KBM-7 (cell line): ENCODE results near the gene POLR1B.
A peak's percentile ranks its signal among the peaks of the same experiment; 100 is the strongest.
"Not testable (repeated sequence)": the region's sequence is repeated elsewhere in the genome, so short reads cannot be mapped to it uniquely, and the experiment has no call there.

Experiments
- DNase-seq: peaks from one replicate; pipeline ENCODE4 v3.0.0-alpha.2; 2015
- in situ Hi-C: fragments of 300-500 bp; cut with MboI; formaldehyde crosslinking; loops from 2 replicates; pipeline ENCODE4 v1.14.3; 2020; ENCODE audit warnings: low sequenced_read_pairs, low pct_unique_long_range_greater_than_20kb, mixed read lengths

Gene POLR1B, protein sequence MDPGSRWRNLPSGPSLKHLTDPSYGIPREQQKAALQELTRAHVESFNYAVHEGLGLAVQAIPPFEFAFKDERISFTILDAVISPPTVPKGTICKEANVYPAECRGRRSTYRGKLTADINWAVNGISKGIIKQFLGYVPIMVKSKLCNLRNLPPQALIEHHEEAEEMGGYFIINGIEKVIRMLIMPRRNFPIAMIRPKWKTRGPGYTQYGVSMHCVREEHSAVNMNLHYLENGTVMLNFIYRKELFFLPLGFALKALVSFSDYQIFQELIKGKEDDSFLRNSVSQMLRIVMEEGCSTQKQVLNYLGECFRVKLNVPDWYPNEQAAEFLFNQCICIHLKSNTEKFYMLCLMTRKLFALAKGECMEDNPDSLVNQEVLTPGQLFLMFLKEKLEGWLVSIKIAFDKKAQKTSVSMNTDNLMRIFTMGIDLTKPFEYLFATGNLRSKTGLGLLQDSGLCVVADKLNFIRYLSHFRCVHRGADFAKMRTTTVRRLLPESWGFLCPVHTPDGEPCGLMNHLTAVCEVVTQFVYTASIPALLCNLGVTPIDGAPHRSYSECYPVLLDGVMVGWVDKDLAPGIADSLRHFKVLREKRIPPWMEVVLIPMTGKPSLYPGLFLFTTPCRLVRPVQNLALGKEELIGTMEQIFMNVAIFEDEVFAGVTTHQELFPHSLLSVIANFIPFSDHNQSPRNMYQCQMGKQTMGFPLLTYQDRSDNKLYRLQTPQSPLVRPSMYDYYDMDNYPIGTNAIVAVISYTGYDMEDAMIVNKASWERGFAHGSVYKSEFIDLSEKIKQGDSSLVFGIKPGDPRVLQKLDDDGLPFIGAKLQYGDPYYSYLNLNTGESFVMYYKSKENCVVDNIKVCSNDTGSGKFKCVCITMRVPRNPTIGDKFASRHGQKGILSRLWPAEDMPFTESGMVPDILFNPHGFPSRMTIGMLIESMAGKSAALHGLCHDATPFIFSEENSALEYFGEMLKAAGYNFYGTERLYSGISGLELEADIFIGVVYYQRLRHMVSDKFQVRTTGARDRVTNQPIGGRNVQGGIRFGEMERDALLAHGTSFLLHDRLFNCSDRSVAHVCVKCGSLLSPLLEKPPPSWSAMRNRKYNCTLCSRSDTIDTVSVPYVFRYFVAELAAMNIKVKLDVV

DNA sequence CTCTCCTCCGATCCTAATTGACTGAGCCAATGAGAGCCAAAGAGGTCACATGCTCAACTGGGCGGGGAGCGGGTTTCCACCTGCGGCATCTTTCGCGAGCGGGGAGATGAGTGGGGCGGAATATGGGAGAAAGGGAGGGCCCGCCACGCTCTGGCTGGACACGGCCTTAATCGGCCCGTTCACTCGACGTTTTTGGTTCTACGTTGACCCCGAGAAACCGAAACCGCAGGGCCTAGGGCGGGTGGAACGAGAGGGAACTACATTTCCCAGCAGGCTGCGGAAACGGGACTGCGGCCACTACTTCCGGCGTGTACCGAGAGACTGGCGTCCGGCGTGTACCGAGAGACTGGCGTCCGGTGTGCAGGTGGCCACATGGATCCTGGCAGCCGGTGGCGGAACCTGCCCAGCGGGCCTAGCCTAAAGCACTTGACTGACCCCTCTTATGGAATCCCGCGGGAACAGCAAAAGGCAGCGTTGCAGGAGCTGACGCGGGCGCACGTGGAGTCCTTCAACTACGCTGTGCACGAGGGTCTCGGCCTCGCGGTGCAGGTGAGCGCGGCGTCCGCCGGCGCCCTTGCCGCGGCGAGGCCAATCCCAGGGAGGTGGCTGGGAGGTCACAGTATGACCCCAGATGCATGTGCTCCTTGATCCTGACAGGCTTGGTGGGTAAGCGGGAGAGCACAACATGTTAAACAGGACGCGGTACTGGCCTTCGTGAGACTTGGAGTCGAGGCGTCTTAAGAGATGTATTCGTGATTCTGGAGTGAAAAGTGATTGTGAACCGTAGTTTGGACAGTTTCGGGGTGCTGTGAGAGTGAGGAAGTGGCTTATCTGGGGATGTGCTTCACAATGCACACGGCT is at the start of gene POLR1B:
TSS of gene POLR1B (plus strand) at position 343 of the 861 bp plus-strand sequence. CDS start at position 373, 30 bp downstream.
- DNase-seq = peak; percentile 92
- in situ Hi-C loops = no loop called here

DNA sequence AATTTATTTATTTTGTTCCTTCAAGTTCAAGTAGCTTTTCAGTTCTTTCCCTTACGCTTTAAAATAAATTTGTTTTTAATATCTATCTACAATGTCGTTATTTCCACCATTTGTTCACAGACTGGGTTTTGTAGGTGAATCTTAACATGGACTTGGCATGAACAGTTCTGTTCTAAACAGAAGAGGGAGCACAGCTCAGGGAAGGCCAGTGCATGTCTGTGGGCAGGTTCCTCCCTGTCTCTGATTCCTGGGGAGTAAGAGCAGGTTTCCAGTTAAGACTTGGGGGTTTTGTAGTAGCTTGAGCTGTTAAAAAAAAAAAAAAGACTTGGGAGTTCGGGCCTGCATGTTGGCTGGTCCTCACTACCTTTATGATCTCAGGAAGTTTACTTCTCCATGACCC is 49.2 kb upstream of the POLR1B start:
- in situ Hi-C loops = no loop called here
- no peak for DNase-seq

DNA sequence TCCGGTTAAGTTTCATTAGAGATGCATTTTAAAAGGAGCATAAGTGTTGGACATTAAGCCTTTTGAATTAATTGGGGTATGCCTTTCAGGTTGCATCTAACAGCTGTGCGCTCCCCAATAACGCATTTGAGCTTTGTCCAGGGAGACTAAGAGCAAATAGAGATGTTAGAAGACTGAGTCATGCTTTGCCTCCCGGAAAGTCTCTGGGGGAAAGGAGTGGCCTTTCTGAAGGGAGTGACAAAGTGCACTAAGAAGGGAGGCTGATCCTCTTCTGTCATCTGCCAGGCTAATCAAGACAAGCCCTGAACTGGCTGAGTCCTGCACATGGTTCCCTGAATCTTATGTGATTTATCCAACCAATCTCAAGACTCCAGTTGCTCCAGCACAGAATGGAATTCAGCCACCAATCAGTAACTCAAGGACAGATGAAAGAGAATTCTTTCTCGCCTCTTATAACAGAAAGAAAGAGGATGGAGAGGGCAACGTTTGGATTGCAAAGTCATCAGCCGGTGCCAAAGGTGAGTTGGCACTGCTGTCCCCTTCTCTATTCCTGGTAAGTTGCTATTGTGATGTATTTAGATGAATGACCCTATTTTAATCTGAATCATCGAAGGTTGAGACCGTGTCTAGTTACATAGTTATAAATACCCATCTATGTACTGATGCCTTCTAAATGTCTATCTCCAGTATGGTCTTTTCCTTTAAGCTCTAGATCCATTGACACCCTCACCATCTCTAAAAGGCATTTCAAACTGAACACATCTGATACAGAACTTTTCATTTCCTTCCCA is 48.2 kb upstream of the POLR1B start:
- in situ Hi-C loops = no loop called here
- no peak for DNase-seq

DNA sequence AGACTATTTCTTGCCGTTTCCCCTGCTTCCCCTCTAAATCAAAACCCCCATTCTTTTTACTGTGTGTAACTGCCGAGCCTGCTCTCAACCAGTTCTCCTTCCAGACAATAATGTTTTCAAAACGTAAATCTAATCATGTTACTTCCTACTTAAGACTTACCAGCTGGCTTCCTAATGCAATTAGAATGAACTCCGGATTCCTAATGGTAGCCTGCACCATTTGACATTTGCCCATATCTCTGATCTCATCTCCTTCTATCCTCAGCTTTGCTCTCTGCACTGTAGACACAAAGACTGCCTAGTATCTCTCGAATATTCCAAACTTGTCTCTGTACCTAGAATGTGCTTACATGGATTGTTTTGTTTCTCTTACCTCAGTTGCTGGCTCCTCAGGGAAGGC is 47.4 kb upstream of the POLR1B start:
- in situ Hi-C loops = no loop called here
- no peak for DNase-seq

DNA sequence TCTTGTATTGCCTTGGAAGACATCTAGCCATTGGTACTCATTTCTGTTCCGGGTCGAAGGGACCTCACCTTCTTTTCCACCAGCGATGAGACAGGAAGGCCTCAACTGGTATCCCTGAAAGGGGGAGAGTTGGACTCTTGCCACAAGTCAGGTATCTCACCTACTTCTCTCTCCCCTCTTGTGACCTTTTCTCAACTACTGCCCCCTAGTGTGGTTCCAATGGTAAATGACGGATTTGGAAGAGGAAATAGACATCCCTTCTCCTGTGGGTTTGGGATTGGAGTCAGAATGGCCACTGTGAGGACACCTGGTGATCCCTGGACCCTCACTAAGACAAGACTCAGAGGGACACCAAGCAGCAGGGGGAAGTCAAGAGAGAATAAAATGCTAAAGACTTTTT is 46.4 kb upstream of the POLR1B start:
- in situ Hi-C loops, DNase-seq: not testable (repeated sequence)

DNA sequence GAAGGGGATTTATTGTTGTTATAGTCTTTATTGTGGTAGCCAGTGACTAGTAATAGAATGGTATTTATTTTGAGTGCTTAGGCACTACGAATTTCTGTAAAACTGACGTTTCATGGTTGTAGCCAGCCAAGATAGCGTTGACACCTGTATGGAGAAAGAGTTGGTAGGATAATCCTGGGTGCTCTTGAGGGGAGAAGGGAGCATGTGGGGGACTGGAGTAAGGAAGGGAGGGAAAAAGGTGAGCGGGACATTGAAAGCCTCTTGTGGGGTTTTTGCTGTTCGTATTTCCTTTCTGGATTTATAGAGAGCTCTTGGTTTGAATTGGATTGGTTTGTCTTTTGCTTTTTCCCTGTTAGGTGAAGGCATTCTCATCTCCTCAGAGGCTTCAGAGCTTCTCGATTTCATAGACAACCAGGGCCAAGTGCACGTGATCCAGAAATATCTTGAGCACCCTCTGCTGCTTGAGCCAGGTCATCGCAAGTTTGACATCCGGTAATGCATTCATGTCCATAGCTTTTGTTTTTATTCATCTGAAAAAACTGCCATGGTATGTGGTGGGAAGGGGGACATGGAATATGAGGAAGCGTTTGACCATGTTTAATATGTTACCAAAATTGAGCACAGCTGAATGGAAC is 41.3 kb upstream of the POLR1B start:
- in situ Hi-C loops = not testable (repeated sequence)

DNA sequence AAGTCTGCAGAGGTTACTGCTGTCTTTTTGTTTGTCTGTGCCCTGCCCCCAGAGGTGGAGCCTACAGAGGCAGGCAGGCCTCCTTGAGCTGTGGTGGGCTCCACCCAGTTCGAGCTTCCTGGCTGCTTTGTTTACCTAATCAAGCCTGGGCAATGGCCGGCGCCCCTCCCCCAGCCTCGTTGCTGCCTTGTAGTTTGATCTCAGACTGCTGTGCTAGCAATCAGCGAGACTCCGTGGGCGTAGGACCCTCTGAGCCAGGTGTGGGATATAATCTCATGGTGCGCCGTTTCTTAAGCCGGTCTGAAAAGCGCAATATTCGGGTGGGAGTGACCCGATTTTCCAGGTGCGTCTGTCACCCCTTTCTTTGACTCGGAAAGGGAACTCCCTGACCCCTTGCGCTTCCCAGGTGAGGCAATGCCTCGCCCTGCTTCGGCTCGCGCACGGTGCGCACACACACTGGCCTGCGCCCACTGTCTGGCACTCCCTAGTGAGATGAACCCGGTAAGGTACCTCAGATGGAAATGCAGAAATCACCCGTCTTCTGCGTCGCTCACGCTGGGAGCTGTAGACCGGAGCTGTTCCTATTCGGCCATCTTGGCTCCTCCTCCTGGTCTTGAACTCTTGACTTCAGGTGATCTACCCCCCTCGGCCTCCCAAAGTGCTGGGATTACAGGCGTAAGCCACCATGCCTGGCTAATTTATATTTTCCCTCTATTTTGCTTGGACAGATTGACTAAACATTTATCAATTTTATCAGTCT is 32.8 kb upstream of the POLR1B start:
- DNase-seq, in situ Hi-C loops: not testable (repeated sequence)

More for the DNA sequence above, 41.3 kb upstream of the POLR1B start:
- DNase-seq = peak; percentile 71

DNA sequence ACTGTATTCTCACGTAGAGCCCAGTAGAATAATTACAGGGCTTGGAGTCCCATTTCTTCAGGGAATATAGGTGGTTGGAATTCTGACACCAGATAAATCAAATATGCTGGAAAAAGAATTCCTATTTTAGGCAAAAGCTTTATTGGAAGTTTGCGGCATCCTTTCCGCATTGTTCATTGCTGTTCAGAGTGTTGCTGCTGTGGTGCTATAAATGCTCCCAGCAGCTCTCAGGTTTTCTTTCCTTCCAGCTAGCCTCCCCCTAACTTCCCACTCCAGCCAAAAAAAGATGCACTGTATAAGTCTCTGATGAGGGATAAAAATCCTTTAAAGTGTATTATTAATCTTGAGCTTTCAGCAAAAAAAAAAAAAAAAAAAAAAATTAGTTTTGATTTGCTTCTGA is 25.5 kb upstream of the POLR1B start:
- no peak for DNase-seq
- in situ Hi-C loops = no loop called here

DNA sequence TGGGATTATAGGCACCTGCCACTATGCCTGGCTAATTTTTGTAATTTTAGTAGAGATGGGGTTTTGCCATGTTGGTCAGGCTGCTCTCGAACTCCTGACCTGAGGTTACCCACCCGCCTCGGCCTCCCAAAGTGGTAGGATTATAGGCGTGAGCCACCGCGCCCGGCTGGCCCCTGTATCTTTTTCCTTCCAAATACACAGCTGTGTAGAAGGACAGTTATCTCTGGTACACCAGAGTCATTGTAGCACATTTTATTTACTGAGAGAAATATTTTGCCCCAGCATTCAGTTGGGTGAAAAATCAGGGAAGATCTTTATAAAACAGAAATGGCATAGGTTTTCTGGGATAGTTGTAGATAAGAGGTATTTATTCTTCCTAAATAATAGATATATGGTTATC is 23.5 kb upstream of the POLR1B start:
- DNase-seq = no peak
- in situ Hi-C loops = no loop called here

DNA sequence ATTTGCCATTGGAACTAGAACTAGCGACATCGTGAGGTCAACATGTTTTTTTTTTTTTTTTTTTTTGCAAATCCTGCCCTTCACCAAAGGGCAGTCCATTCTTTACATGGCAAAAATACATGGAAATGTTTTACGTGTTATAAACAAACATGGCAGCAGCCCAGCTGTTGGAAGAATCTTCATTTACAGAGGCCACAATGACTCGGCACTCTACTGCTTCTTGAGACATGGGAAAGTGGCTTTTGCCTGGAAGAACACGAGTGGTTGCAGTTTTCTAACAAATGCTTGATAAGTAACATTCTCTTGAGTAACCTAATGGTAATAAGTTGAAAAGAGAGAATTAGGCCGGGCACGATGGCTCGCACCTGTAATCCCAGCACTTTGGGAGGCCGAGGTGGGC is 22.8 kb upstream of the POLR1B start:
- no peak for DNase-seq
- in situ Hi-C loops = no loop called here

DNA sequence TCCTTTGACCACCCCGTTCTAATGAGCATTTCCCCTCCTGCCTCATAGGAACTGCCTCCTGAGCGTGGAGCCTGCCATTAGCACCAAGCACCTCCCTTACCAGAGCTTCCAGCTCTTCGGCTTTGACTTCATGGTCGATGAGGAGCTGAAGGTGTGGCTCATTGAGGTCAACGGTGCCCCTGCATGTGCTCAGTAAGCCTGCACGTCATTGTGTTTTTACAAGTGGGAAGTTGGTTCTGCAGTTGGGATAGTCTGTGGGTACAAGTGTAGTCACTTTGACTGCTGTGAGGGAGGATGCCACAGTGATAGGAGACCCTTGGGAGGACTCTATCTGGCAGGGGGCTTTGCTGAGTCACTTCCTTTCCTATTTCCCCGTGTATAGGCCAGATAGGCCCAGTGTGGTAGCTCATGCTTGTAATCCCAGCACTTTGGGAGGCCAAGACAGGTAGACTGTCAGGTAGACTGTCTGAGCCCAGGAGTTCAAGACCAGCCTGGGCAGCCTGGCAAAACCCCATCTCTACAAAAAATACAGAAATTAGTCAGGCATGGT is 22.0 kb upstream of the POLR1B start:
- no peak for DNase-seq

DNA sequence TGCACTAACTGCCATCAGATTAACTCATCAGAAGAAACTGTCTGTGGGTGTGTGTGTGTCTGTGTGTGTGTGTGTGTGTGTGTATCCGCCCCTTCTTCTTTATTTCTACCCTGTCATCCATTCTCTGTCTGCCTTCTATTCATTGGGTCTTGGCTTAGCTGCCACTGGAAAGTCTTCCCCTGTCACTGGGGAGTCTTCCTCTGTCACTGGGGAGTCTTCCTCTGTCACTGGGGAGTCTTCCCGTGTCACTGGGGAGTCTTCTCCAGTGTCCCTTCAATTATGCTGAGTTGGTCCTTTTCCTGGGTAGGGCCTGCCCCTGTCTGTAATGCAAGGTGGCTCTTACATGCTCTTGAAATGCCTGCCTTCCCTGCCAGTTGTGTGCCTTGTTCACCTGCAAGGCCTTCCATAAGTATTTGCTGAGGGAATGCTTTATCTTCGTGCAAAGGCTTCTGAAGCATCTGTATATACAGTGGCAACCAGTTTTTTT is 18.9 kb upstream of the POLR1B start:
- in situ Hi-C loops = no loop called here

More for the DNA sequence above, 22.0 kb upstream of the POLR1B start:
- in situ Hi-C loops = no loop called here

DNA sequence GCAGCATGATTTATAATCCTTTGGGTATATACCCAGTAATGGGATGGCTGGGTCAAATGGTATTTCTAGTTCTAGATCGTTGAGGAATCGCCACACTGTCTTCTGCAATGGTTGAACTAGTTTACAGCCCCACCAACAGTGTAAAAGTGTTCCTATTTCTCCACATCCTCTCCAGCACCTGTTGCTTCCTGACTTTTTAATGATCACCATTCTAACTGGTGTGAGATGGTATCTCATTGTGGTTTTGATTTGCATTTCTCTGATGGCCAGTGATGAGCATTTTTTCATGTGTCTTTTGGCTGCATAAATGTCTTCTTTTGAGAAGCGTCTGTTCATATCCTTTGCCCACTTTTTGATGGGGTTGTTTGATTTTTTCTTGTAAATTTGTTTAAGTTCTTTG is 18.0 kb upstream of the POLR1B start:
- in situ Hi-C loops, DNase-seq: not testable (repeated sequence)

More for the DNA sequence above, 18.9 kb upstream of the POLR1B start:
- no peak for DNase-seq

DNA sequence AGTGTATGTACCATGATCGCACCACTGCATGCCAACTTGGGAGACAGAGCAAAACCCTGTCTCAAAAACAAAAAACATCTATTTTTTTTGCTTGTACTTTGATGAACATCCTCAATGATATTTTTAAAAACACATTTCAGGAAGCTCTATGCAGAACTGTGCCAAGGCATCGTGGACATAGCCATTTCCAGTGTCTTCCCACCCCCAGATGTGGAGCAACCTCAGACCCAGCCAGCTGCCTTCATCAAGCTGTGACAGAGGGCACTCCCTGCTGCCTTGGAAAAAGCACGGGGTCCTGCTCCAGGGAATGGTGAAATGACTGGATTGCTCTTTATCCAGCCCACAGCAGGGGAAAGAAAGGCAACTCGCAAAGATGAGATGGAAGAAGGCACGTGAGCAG is 13.7 kb upstream of the POLR1B start:
- in situ Hi-C loops = no loop called here
- no peak for DNase-seq

DNA sequence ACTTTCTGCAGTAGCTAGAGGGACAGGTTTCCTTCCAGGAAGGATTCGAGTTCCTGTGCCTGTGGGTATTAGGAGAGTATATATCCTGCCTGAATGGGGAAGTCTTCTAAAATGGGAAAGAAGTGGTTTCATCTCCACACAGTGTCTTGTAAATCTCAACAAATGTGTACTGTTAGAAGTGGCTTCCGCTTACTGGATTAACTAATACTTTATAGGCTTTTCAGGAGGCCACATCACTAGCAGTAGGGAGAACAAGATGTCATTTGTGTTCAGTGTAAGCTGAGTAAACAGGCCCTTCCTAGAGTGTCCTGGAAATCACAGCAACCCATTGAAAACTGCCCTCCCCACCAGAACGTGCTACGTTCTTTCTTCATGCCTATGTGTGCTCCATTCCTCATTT is 12.5 kb upstream of the POLR1B start:
- in situ Hi-C loops = no loop called here
- peak; percentile 49 for DNase-seq

DNA sequence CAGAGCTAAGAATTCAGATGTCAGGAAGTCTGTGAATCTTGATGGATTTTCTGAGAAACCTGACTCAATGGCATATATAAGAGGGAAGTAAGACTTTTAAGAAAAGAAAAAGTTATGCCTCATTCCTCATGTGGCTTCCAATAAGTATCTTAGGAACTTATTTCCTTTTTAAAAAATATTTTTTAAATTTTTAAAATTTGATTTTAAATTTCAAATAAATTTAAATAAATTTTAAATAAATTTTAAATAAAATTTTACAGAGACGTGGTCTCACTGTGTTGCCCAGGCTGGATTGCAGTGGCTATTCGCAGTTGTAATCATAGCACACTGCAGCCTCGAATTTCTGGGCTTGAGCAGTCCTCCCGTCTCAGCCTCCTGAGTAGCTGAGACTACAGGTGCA is 11.5 kb upstream of the POLR1B start:
- DNase-seq = no peak
- in situ Hi-C loops = no loop called here
